GM19328 (cell line): ENCODE measurements around the gene OR5A2.
"Not testable (repeated sequence)": the region's sequence is repeated elsewhere in the genome, so short reads cannot be mapped to it uniquely, and the experiment has no call there.

Experiments
- ATAC-seq: cut with Tn5 transposase; IDR thresholded peaks from one replicate; pipeline ENCODE4 v1.9.1; 2021; ENCODE audit warnings: mild to moderate bottlenecking, moderate library complexity; ENCODE audit not compliant: unreplicated experiment

The OR5A2 gene

DNA sequence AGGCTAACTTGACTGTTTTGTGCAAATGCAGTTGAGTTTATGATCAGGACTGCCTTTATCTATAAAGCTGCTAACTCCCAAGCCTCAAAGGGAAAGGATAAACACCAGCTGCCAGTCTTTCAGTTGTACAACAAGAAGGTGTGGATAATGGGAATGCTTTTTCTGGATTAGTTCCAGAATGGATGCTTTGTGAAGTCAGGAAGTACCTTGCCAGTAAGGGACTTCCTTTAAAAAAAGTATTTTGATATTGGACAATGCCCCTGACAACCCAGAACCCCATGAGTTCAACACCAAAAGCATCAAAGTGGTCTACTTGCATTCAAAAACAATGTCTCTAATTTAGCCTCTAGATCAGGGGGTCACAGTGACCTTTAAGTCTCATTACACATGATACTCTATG lies 32.0 kb downstream of the OR5A2 start:
- ATAC-seq, result no peak

DNA sequence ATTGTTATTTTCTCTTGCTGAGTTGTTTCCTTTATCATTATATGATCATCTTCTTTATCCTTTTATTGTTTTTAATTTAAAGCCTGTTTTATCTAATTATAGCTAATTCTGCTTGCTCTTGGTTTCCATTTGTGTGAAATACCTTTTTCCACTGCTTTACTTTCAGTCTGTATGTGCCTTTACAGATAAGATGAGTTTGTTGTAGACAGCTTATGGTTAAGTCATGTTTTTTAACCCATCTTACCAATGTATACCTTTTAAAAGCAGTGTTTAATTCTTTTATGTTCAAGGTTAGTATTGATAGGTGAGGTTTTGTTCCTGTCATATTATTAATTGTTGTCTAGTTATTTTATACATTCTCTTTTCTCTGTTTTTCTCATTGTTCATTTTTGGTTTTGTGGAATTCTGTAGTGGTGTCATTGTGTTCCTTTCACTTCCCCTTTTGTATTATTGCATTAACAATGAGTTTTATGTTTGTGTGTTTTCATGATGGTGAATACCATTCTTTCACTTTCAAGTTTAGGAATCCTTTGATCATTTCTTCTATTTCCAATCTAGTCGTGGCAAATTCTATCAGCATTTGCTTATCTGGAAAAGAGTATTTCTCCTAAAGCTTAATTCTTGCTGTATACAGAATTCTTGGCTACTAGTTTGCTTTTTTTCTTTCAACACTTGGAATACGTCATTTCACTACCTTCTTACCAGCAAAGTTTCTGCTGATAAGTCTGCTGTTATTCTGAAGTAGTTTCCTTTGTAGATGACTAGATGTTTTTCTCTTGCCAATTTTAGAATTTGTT lies 45.8 kb downstream of the OR5A2 start:
- ATAC-seq, result peak; percentile 94

DNA sequence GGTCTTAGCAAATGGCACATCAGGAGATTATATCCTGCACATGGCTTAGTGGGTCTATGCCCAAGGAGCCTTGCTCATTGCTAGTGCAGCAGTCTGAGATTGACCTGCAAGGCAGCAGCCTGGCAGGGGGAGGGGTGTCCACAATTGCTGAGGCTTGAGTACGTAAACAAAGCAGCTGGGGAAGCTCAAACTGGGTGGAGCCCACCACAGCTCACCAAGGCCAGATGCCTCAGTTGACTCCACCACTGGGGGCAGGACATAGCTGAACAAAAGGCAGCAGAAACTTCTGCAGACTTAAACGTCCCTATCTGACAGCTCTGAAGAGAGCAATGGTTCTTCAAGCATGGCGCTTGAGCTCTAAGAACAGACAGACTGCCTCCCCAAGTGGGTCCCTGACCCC lies 53.9 kb downstream of the OR5A2 start:
- ATAC-seq, result not testable (repeated sequence)

DNA sequence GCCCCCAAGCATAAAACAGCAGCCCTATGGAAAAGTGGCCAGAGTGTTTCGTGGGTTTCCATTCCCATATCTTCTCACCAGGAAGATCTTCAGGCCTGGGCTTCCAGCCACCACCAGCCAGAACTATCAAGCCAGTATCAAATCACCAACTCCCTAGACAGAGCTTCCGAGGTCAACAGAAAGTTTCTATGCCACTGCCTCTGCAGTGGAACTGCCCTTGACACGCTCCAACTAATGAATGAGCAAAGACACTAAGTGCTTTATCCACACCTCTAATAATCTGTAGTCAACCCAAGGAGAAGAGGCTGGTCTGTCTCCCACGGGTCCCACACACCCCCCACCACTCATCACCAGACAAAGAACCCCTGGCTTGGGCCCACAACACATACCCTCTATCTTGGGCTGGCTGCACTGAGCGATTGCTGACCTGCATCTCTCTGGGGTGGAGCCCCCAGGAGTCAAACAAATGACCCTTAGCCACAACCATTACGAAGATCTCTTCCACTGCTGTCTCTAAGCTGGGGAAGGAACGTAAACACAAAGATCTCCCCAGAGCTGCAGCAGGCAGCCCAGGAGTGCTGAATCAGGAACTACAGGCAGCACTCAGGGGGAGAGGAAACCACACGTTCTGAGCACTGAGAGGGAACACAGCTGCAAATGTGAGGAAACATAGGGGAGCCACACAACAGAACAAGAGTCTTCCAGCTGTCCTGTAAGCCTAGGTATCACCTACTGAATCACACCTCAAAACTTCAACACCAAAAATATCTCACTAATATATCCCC lies 57.8 kb downstream of the OR5A2 start:
- no peak for ATAC-seq
